ENCODE data around the gene BABAM2.

DNA sequence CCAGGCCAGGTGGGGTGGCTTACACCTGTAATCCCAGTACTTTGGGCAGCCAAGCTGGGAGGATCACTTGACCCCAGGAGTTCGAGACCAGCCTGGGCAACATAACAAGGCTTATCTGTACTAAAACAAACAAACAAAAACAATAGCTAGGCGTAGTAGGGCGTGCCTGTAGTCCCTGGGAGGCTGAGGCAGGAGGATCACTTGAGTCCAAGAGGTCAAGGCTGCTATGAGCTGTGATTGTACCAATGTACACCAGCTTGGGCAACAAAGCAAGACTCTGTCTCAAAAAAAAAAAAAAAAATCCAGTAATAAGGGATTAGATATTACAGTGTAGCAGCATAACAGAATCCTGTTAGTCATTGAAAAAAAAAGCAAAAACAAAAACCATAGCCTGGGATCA lies 279.0 kb downstream of the BABAM2 start:
- TF ChIP-seq, protein P1, sequence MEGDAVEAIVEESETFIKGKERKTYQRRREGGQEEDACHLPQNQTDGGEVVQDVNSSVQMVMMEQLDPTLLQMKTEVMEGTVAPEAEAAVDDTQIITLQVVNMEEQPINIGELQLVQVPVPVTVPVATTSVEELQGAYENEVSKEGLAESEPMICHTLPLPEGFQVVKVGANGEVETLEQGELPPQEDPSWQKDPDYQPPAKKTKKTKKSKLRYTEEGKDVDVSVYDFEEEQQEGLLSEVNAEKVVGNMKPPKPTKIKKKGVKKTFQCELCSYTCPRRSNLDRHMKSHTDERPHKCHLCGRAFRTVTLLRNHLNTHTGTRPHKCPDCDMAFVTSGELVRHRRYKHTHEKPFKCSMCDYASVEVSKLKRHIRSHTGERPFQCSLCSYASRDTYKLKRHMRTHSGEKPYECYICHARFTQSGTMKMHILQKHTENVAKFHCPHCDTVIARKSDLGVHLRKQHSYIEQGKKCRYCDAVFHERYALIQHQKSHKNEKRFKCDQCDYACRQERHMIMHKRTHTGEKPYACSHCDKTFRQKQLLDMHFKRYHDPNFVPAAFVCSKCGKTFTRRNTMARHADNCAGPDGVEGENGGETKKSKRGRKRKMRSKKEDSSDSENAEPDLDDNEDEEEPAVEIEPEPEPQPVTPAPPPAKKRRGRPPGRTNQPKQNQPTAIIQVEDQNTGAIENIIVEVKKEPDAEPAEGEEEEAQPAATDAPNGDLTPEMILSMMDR (IDR thresholded peaks at IDR 0.05): no peak
- no peak for TF ChIP-seq EP300 (IDR thresholded peaks at IDR 0.05; ENCODE audit: low read depth)

Measured in transverse colon (tissue), 3 donors.